Osteoblast (primary cell): ENCODE results near the gene HHAT. TPM values are rescaled to one million over a fixed set of nuclear protein-coding genes. Genes with fewer than 3 reads are reported as not detected.

Source experiments
- DNase-seq: peaks from one replicate; pipeline ENCODE4 v3.0.0; 2011; ENCODE audit warnings: low spot score, mixed read lengths; ENCODE audit not compliant: insufficient read length; ENCODE audit errors: missing footprints
- H2AFZ ChIP-seq: 2 replicates; pipeline ENCODE4 v1.6.0; 2011; ENCODE audit warnings: mild to moderate bottlenecking, low read length
- H3K27ac ChIP-seq: 2 replicates; pipeline ENCODE4 v1.5.1; 2011; ENCODE audit warnings: mild to moderate bottlenecking, low read depth, low read length, moderate library complexity
- H3K27me3 ChIP-seq: 2 replicates; pipeline ENCODE4 v1.6.0; 2012; ENCODE audit warnings: mild to moderate bottlenecking, control low read depth, inconsistent platforms, low read length, moderate library complexity; ENCODE audit not compliant: insufficient read depth
- H3K36me3 ChIP-seq: 2 replicates; pipeline ENCODE4 v1.5.1; 2011; ENCODE audit warnings: mild to moderate bottlenecking, low read length, control low read depth, moderate library complexity; ENCODE audit not compliant: insufficient read depth
- H3K4me1 ChIP-seq: 2 replicates; pipeline ENCODE4 v1.5.1; 2011; ENCODE audit warnings: mild to moderate bottlenecking, low read length, control low read depth, moderate library complexity; ENCODE audit not compliant: insufficient read depth
- H3K4me2 ChIP-seq: 2 replicates; pipeline ENCODE4 v1.6.0; 2011; ENCODE audit warnings: mild to moderate bottlenecking, low read length; ENCODE audit not compliant: insufficient read depth
- H3K4me3 ChIP-seq: fragments of 200-600 bp; sonication (generic); 3 replicates; pipeline ENCODE4 v1.5.1; 2012; ENCODE audit warnings: mild to moderate bottlenecking, low read length, inconsistent platforms; ENCODE audit not compliant: insufficient read depth
- H3K79me2 ChIP-seq: 2 replicates; pipeline ENCODE4 v1.6.0; 2012; ENCODE audit warnings: mild to moderate bottlenecking, low read length, control low read depth, inconsistent platforms; ENCODE audit not compliant: insufficient read depth
- H3K9me3 ChIP-seq: 2 replicates; pipeline ENCODE4 v1.5.1; 2011; ENCODE audit warnings: low read depth, low read length, control low read depth
- H4K20me1 ChIP-seq: 2 replicates; pipeline ENCODE4 v1.6.0; 2012; ENCODE audit warnings: mild to moderate bottlenecking, low read length, control low read depth; ENCODE audit not compliant: insufficient read depth
- total RNA-seq: library from RNA; depleted of rRNA; stranded (reverse); fragments of >200 nt; gene quantifications from 2 replicates; pipeline ENCODE4 v1.2.3, GENCODE V29; 2012
- TF ChIP-seq, protein P1 (sequence below): IDR thresholded peaks from 2 replicates; pipeline ENCODE4 v1.5.1; 2011; ENCODE audit warnings: mild to moderate bottlenecking, low read depth, low read length, moderate library complexity; ENCODE audit errors: extremely low read depth

HHAT gene
- total RNA-seq, 1 donor, result 5.1 TPM

DNA sequence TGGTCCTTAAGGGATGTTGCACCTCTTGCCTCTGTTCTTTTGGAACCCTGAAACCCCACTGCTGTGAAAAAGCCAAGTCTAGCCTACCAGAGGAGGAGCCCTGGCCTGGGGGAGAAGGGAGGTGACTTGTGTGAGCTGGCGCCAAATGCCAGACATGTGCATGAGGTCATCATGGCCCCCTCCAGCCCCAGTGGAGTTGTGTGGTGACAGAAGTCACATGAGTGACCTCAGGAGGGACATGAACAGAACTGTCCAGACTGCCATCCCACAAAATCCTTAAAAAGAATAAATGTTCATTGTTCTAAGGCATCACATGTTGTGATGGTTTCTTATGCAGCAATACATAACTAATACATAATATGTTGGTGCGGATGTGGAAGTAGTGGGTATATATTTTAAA lies 10.8 kb downstream of the HHAT start:
- no peak for DNase-seq
- TF ChIP-seq, protein P1, sequence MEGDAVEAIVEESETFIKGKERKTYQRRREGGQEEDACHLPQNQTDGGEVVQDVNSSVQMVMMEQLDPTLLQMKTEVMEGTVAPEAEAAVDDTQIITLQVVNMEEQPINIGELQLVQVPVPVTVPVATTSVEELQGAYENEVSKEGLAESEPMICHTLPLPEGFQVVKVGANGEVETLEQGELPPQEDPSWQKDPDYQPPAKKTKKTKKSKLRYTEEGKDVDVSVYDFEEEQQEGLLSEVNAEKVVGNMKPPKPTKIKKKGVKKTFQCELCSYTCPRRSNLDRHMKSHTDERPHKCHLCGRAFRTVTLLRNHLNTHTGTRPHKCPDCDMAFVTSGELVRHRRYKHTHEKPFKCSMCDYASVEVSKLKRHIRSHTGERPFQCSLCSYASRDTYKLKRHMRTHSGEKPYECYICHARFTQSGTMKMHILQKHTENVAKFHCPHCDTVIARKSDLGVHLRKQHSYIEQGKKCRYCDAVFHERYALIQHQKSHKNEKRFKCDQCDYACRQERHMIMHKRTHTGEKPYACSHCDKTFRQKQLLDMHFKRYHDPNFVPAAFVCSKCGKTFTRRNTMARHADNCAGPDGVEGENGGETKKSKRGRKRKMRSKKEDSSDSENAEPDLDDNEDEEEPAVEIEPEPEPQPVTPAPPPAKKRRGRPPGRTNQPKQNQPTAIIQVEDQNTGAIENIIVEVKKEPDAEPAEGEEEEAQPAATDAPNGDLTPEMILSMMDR, result no peak
- no peak overlapping the region for H3K4me2 ChIP-seq
- no peak overlapping the region for H3K4me3 ChIP-seq
- no peaks in the 10 kb centered on the region for H3K79me2 ChIP-seq
- no peaks in the 10 kb centered on the region for H3K36me3 ChIP-seq
- H3K27ac ChIP-seq, result no peak overlapping the region
- H3K27me3 ChIP-seq, result no peaks in the 10 kb centered on the region
- no peak overlapping the region for H2AFZ ChIP-seq
- H3K9me3 ChIP-seq, result no peaks in the 10 kb centered on the region
- H3K4me1 ChIP-seq, result peaks cover 12% of the 10 kb centered on the region
- H4K20me1 ChIP-seq, result no peaks in the 10 kb centered on the region

DNA sequence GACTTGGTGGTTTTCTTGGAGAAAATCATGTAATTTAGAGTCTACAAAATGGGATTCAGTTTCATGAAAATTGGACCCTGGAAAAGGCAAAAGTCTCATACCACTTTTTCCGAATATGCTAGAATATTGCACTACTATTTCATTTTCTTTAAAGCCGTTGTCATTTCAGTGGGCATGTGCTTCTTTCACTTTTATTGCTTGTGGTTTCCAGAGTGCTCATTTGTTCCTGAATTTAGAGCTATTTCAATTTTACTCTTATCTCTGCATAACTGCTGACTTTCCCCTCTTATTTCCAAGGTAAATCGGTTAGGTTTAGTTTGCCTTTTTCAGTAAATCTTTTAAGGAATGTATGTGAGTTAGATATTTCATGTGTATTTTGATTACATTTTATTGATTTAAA lies 11.6 kb downstream of the HHAT start:
- H3K4me1 ChIP-seq, result peaks cover 13% of the 10 kb centered on the region
- H3K27ac ChIP-seq, result no peak overlapping the region
- H3K9me3 ChIP-seq, result no peaks in the 10 kb centered on the region
- DNase-seq, result no peak
- no peaks in the 10 kb centered on the region for H3K36me3 ChIP-seq
- no peak overlapping the region for H2AFZ ChIP-seq
- no peaks in the 10 kb centered on the region for H3K27me3 ChIP-seq
- H3K4me3 ChIP-seq, result no peak overlapping the region
- TF ChIP-seq, protein P1, result no peak
- H3K79me2 ChIP-seq, result no peaks in the 10 kb centered on the region
- H3K4me2 ChIP-seq, result no peak overlapping the region
- H4K20me1 ChIP-seq, result no peaks in the 10 kb centered on the region

DNA sequence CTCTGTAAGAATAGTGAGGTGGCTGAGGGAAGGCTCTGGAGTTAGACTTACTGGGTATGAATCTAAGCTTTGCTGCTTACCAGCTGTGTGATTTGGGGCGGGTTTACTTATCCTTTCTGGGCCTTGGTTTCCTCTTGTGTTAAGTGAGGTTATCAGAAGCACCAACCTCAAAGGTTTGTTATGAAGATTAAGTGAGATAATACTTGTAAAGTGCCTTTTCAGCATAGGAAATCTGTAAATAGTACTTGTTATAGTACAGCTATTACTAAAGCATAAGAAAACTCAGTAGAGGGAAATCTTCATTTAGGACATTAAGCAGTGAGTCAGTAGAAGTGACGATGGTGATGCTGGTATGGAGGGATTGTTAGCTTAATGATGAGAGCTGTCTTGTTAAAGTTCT lies 12.1 kb downstream of the HHAT start:
- Histone ChIP-seq H3K4me1 (peaks cover 13% of the 10 kb centered on the region), H3K9me3 (no peaks in the 10 kb centered on the region), H4K20me1 (no peaks in the 10 kb centered on the region), H3K4me3 (no peak overlapping the region), H3K27me3 (no peaks in the 10 kb centered on the region), H3K36me3 (no peaks in the 10 kb centered on the region), H3K79me2 (no peaks in the 10 kb centered on the region), H3K27ac (no peak overlapping the region), H3K4me2 (no peak overlapping the region), H2AFZ (no peak overlapping the region)
- DNase-seq, result no peak
- TF ChIP-seq, protein P1, result no peak

DNA sequence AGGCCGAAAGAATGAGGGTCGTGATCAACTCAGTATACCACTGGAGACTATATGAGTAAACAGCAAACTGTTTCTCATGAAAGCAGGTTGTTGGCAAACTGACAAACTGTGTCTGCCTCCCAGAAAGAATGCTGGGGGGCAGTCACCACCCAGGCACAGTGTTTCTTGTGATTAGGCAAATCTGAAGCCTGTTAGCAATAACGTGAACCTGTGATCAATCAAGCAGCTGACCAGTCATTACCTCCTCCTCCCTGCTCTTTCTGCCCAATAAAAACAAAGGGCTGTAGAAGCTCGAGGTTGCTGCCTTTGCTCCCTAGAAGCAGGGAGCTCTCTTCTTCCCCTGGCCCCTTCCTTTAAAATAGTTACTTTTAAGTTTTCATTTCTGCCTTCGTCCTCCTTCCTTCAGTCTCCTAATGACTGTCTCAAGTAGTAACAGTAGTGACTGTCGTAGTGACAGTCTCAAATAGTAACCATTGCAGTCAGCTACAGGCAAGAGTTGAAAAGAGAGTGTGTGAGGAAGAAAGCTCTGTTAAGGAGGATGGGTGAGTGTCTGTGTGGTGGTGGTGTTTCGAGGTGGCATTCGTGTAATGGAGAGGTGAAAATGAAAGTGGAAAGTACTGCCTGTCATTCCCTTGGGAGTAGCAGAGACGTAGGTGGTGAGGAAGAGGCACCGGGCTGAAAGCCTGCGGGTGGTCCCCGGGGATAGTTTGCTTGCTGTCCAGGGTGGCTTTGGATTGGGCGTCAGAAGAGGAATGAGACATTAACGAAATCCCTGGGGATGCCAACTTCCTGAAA lies 14.5 kb downstream of the HHAT start:
- TF ChIP-seq, protein P1, result no peak
- Histone ChIP-seq H4K20me1 (no peaks in the 10 kb centered on the region), H3K79me2 (no peaks in the 10 kb centered on the region), H3K4me1 (peaks cover 24% of the 10 kb centered on the region), H3K9me3 (no peaks in the 10 kb centered on the region), H2AFZ (peak overlapping the region; percentile 85), H3K27me3 (no peaks in the 10 kb centered on the region), H3K4me3 (peak overlapping the region; percentile 71), H3K27ac (peak overlapping the region; percentile 64), H3K4me2 (peak overlapping the region; percentile 88), H3K36me3 (no peaks in the 10 kb centered on the region)
- no peak for DNase-seq
